HL-60 (cell line): ENCODE results near the gene AP2B1.

Experiments used
- DNase-seq, 2 experiments: peaks; one replicate each; pipeline ENCODE4 v3.0.0-alpha.2; 2010 to 2020; ENCODE audit warnings: low read depth in 1 of 2, low spot score in 1 of 2
- H3K27ac ChIP-seq: fragments of 250-450 bp; sonication (Bioruptor Pico); replicated peaks from 2 replicates; pipeline ENCODE4 v1.5.1; 2020; ENCODE audit warnings: mild to moderate bottlenecking, moderate library complexity
- H3K27me3 ChIP-seq: fragments of 250-450 bp; sonication (Bioruptor Pico); 2 replicates; pipeline ENCODE4 v1.5.1; 2021; ENCODE audit warnings: mild to moderate bottlenecking, moderate library complexity; ENCODE audit not compliant: insufficient read depth, poor library complexity, severe bottlenecking
- H3K4me3 ChIP-seq: replicated peaks from 2 replicates; pipeline ENCODE4 v1.5.1; 2011; ENCODE audit warnings: mild to moderate bottlenecking, control low read depth, low read length; ENCODE audit not compliant: insufficient read depth
- GABPA ChIP-seq: IDR thresholded peaks from 2 replicates; pipeline ENCODE4 v1.6.1; 2012; ENCODE audit warnings: low read depth
- POLR2AphosphoS5 ChIP-seq: IDR thresholded peaks from 2 replicates; pipeline ENCODE4 v1.6.1; 2012; ENCODE audit warnings: low read depth
- SPI1 ChIP-seq: IDR thresholded peaks from 2 replicates; pipeline ENCODE4 v1.6.1; 2012; ENCODE audit warnings: low read depth, mild to moderate bottlenecking, borderline replicate concordance
- TF ChIP-seq, protein P1 (sequence below): IDR thresholded peaks from one replicate; pipeline ENCODE4 v1.5.1; 2011; ENCODE audit warnings: low read length, control low read depth, inconsistent platforms; ENCODE audit not compliant: insufficient read depth
- TF ChIP-seq, protein P2 (sequence below): IDR thresholded peaks from 2 replicates; pipeline ENCODE4 v1.6.1; 2012; ENCODE audit warnings: low read depth; ENCODE audit not compliant: insufficient replicate concordance

The AP2B1 gene

DNA sequence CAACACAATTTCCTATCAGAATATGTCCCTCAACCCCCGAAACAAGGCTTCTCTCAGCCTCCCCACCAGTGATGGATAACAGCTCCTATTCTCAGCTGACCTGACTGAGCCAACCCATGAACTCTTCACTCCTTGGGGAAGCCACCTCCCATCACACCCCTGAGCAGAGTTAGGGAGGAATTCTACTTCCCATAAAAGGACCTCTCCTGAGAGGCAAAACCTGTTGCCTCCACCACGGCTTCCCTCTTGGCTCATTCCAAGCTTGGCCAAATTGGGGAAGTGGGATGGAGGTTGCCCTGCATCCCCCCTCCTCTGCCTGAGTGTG is 138.6 kb downstream of the AP2B1 start:
- DNase-seq, result no peak
- Histone ChIP-seq H3K4me3 (no peak overlapping the region), H3K27me3 (no peaks in the 10 kb centered on the region), H3K27ac (no peak overlapping the region)
- TF ChIP-seq POLR2AphosphoS5 (no peak), SPI1 (peak; percentile 75), GABPA (no peak)
- TF ChIP-seq, protein P1, sequence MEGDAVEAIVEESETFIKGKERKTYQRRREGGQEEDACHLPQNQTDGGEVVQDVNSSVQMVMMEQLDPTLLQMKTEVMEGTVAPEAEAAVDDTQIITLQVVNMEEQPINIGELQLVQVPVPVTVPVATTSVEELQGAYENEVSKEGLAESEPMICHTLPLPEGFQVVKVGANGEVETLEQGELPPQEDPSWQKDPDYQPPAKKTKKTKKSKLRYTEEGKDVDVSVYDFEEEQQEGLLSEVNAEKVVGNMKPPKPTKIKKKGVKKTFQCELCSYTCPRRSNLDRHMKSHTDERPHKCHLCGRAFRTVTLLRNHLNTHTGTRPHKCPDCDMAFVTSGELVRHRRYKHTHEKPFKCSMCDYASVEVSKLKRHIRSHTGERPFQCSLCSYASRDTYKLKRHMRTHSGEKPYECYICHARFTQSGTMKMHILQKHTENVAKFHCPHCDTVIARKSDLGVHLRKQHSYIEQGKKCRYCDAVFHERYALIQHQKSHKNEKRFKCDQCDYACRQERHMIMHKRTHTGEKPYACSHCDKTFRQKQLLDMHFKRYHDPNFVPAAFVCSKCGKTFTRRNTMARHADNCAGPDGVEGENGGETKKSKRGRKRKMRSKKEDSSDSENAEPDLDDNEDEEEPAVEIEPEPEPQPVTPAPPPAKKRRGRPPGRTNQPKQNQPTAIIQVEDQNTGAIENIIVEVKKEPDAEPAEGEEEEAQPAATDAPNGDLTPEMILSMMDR, result no peak
- TF ChIP-seq, protein P2, sequence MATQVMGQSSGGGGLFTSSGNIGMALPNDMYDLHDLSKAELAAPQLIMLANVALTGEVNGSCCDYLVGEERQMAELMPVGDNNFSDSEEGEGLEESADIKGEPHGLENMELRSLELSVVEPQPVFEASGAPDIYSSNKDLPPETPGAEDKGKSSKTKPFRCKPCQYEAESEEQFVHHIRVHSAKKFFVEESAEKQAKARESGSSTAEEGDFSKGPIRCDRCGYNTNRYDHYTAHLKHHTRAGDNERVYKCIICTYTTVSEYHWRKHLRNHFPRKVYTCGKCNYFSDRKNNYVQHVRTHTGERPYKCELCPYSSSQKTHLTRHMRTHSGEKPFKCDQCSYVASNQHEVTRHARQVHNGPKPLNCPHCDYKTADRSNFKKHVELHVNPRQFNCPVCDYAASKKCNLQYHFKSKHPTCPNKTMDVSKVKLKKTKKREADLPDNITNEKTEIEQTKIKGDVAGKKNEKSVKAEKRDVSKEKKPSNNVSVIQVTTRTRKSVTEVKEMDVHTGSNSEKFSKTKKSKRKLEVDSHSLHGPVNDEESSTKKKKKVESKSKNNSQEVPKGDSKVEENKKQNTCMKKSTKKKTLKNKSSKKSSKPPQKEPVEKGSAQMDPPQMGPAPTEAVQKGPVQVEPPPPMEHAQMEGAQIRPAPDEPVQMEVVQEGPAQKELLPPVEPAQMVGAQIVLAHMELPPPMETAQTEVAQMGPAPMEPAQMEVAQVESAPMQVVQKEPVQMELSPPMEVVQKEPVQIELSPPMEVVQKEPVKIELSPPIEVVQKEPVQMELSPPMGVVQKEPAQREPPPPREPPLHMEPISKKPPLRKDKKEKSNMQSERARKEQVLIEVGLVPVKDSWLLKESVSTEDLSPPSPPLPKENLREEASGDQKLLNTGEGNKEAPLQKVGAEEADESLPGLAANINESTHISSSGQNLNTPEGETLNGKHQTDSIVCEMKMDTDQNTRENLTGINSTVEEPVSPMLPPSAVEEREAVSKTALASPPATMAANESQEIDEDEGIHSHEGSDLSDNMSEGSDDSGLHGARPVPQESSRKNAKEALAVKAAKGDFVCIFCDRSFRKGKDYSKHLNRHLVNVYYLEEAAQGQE, result no peak

- Histone ChIP-seq H3K27ac (no peak overlapping the region), H3K27me3 (no peaks in the 10 kb centered on the region), H3K4me3 (no peak overlapping the region)
- DNase-seq, result peak in 1 of 2 experiments; percentile 17
- no peak for TF ChIP-seq SPI1
- TF ChIP-seq, protein P1, result no peak
Observed at GRCh38 chr17:35726127-35726952, 139.2 kb downstream of the AP2B1 start.

DNA sequence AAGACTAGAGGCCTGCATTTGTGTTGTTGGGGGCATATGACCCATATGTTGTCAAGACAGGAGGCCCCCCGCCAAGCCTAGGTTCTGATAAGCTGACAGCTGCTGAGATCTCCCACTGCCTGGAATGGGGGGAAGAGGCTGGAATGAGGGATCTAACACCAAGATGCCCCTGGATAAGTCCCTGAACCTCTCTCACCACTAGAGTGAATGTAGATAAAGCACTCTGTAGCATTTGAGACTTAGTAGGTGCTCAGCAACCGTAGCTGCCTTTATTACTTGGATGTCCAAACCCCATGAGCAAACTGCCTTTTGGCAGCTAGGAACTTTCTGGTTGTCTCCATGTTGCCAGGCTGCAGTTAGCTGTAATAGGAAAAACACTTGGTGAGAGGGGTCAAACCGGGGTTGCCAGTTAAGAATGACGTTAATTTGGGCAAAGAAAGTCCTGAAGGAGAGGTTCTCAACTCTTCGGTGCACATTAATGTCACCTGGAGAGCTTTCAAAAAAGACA is 139.9 kb downstream of the AP2B1 start:
- Histone ChIP-seq H3K4me3 (no peak overlapping the region), H3K27me3 (no peaks in the 10 kb centered on the region), H3K27ac (no peak overlapping the region)
- TF ChIP-seq POLR2AphosphoS5 (no peak), GABPA (no peak), SPI1 (no peak)
- TF ChIP-seq, protein P1, result no peak
- TF ChIP-seq, protein P2, result no peak
- no peak for DNase-seq

DNA sequence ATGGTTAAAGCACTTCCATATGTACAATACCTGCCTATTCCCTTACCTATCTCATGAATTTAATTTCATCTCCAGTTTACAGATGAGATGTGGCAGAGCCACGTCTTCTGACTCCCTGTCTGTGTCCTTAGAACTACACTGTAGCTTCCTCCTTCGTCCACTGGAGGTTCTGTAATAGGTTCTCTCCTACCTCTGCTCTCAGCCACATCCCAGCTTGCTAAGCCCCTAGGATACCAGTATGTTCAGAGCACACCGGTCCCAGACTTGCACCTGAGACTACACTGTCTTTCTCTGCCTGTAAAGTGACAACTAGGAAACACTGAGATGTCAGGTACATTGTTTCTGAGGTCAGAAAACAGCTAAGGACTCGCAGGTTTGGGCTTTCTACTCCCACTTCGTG is 140.5 kb downstream of the AP2B1 start:
- H3K27ac ChIP-seq, result no peak overlapping the region

More for the DNA sequence above, 140.5 kb downstream of the AP2B1 start:
- TF ChIP-seq, protein P2, result no peak
- TF ChIP-seq SPI1, result no peak
- no peak for TF ChIP-seq POLR2AphosphoS5
- no peak for TF ChIP-seq GABPA
- TF ChIP-seq, protein P1, result no peak
- no peak for DNase-seq
- Histone ChIP-seq H3K4me3 (no peak overlapping the region), H3K27me3 (peaks cover 2% of the 10 kb centered on the region)
